Hepatocyte (in vitro differentiated cells): ENCODE data around the gene ANKRD55. TPM values are rescaled to one million over a fixed set of nuclear protein-coding genes. Genes with fewer than 3 reads are reported as not detected.

Experiments used
- DNase-seq: peaks from one replicate; pipeline ENCODE4 v3.0.0-alpha.2; 2016; ENCODE audit warnings: low spot score
- H2AFZ ChIP-seq: fragments of 200-600 bp; sonication (generic); 2 replicates; pipeline ENCODE4 v1.6.0; 2016; ENCODE audit warnings: antibody characterized with exemption, mild to moderate bottlenecking
- H3K27ac ChIP-seq: fragments of 200-600 bp; sonication (generic); 2 replicates; pipeline ENCODE4 v1.5.1; 2016; ENCODE audit warnings: mild to moderate bottlenecking
- H3K27me3 ChIP-seq: fragments of 200-600 bp; sonication (generic); 2 replicates; pipeline ENCODE4 v1.6.1; 2016
- H3K36me3 ChIP-seq: fragments of 200-600 bp; sonication (generic); replicated peaks from 2 replicates; pipeline ENCODE4 v1.5.1; 2016; ENCODE audit warnings: low read depth; ENCODE audit not compliant: insufficient read depth
- H3K4me1 ChIP-seq: fragments of 200-600 bp; sonication (generic); 2 replicates; pipeline ENCODE4 v1.5.1; 2016; ENCODE audit warnings: mild to moderate bottlenecking, moderate library complexity; ENCODE audit not compliant: insufficient read depth
- H3K4me2 ChIP-seq: fragments of 200-600 bp; sonication (generic); 2 replicates; pipeline ENCODE4 v1.6.0; 2016
- H3K4me3 ChIP-seq: fragments of 200-600 bp; sonication (generic); 2 replicates; pipeline ENCODE4 v1.5.1; 2016; ENCODE audit warnings: mild to moderate bottlenecking
- H3K79me2 ChIP-seq: fragments of 200-600 bp; sonication (generic); 2 replicates; pipeline ENCODE4 v1.6.0; 2017; ENCODE audit warnings: mild to moderate bottlenecking
- H3K9me2 ChIP-seq: fragments of 200-600 bp; sonication (generic); replicated peaks from 2 replicates; pipeline ENCODE4 v1.6.0; 2017; ENCODE audit warnings: mild to moderate bottlenecking; ENCODE audit not compliant: insufficient read depth
- H3K9me3 ChIP-seq: fragments of 200-600 bp; sonication (generic); 2 replicates; pipeline ENCODE4 v1.5.1; 2016; ENCODE audit warnings: low read depth, mild to moderate bottlenecking
- H4K20me1 ChIP-seq: fragments of 200-600 bp; sonication (generic); 2 replicates; pipeline ENCODE4 v1.6.0; 2016; ENCODE audit warnings: mild to moderate bottlenecking; ENCODE audit not compliant: insufficient read depth, poor library complexity, severe bottlenecking
- CTCF ChIP-seq: fragments of 200-600 bp; sonication (generic); IDR thresholded peaks from 2 replicates; pipeline ENCODE4 v1.5.1; 2016; ENCODE audit warnings: antibody characterized with exemption, mild to moderate bottlenecking; ENCODE audit not compliant: poor library complexity
- EZH2 ChIP-seq: fragments of 200-600 bp; sonication (generic); IDR thresholded peaks from 2 replicates; pipeline ENCODE4 v1.6.1; 2016; ENCODE audit warnings: antibody characterized with exemption, mild to moderate bottlenecking, borderline replicate concordance
- EZH2phosphoT487 ChIP-seq: fragments of 200-600 bp; sonication (generic); IDR thresholded peaks from one replicate; pipeline ENCODE4 v1.6.1; 2018; ENCODE audit warnings: antibody characterized with exemption, mild to moderate bottlenecking, low read depth, moderate library complexity; ENCODE audit not compliant: unreplicated experiment, severe bottlenecking
- WGBS: methylation state at CpG from one replicate; pipeline ENCODE4 v1.1.6; 2016; ENCODE audit warnings: low lambda C conversion rate; ENCODE audit errors: missing lambda C conversion rate; 5-methylcytosine and 5-hydroxymethylcytosine counted together
- polyA plus RNA-seq: library from polyadenylated mRNA; unstranded; fragments of >200 nt; fragmentation: Nextera tagmentation; extraction: Ambion mirVana; gene quantifications from 2 replicates; pipeline ENCODE4 v1.2.1, GENCODE V29; 2016
- total RNA-seq: library from RNA; depleted of rRNA; stranded (reverse); fragments of >200 nt; gene quantifications from 2 replicates; pipeline ENCODE4 v1.2.3, GENCODE V29; 2014

Gene ANKRD55
- total and polyA plus RNA-seq, 2 experiments from 2014 or later = 0.20 to 0.31 TPM

- Histone ChIP-seq H3K27ac (peak overlapping the region; percentile 92), H3K9me3 (no peaks in the 10 kb centered on the region)
- no peak for TF ChIP-seq EZH2
- TF ChIP-seq EZH2phosphoT487 = no peak
- no peak for TF ChIP-seq CTCF
Measured at GRCh38 chr5:56059854-56060253, 173.3 kb downstream of the ANKRD55 start.

GRCh38 chr5:56056875-56057274 is 176.3 kb downstream of the ANKRD55 start:
- Histone ChIP-seq H3K9me3 (no peaks in the 10 kb centered on the region), H3K36me3 (no peaks in the 10 kb centered on the region), H3K4me3 (no peak overlapping the region), H3K79me2 (no peaks in the 10 kb centered on the region), H3K27me3 (no peaks in the 10 kb centered on the region), H3K4me1 (peaks cover 27% of the 10 kb centered on the region), H3K27ac (peak overlapping the region; percentile 92), H3K9me2 (no peaks in the 10 kb centered on the region), H3K4me2 (no peak overlapping the region), H2AFZ (no peak overlapping the region), H4K20me1 (no peaks in the 10 kb centered on the region)
- DNase-seq = no peak
- 88% methylated on average over 2 of the region's 2 CpGs for whole genome bisulfite sequencing
- no peak for TF ChIP-seq CTCF
- TF ChIP-seq EZH2phosphoT487 = no peak
- no peak for TF ChIP-seq EZH2

More at GRCh38 chr5:56059854-56060253, 173.3 kb downstream of the ANKRD55 start:
- DNase-seq = no peak
- Histone ChIP-seq H3K27me3 (no peaks in the 10 kb centered on the region), H4K20me1 (no peaks in the 10 kb centered on the region), H3K4me1 (peaks cover 27% of the 10 kb centered on the region), H3K79me2 (no peaks in the 10 kb centered on the region), H3K4me3 (no peak overlapping the region), H3K4me2 (peak overlapping the region; percentile 37), H2AFZ (no peak overlapping the region), H3K36me3 (no peaks in the 10 kb centered on the region), H3K9me2 (no peaks in the 10 kb centered on the region)
- WGBS = 64% methylated on average over 8 of the region's 8 CpGs

GRCh38 chr5:56055859-56056258 is 177.3 kb downstream of the ANKRD55 start:
- Histone ChIP-seq H3K4me3 (no peak overlapping the region), H3K4me2 (no peak overlapping the region), H2AFZ (no peak overlapping the region), H3K27ac (peak overlapping the region; percentile 24), H3K4me1 (peaks cover 31% of the 10 kb centered on the region), H3K9me3 (no peaks in the 10 kb centered on the region), H3K27me3 (no peaks in the 10 kb centered on the region), H3K36me3 (no peaks in the 10 kb centered on the region), H4K20me1 (no peaks in the 10 kb centered on the region), H3K9me2 (no peaks in the 10 kb centered on the region), H3K79me2 (no peaks in the 10 kb centered on the region)
- TF ChIP-seq EZH2phosphoT487 (no peak), EZH2 (no peak), CTCF (no peak)
- 89% methylated on average over 3 of the region's 3 CpGs for WGBS
- no peak for DNase-seq

GRCh38 chr5:56055287-56055686 is 177.8 kb downstream of the ANKRD55 start:
- Histone ChIP-seq H2AFZ (no peak overlapping the region), H3K4me1 (peaks cover 35% of the 10 kb centered on the region), H3K4me3 (no peak overlapping the region), H3K27me3 (no peaks in the 10 kb centered on the region), H3K4me2 (no peak overlapping the region), H3K27ac (peak overlapping the region; percentile 24), H3K9me2 (no peaks in the 10 kb centered on the region), H3K9me3 (no peaks in the 10 kb centered on the region), H4K20me1 (no peaks in the 10 kb centered on the region), H3K36me3 (no peaks in the 10 kb centered on the region), H3K79me2 (no peaks in the 10 kb centered on the region)
- no peak for TF ChIP-seq EZH2phosphoT487
- TF ChIP-seq EZH2 = no peak
- no peak for TF ChIP-seq CTCF
- WGBS = 65% methylated on average over 1 of the region's 1 CpG
- no peak for DNase-seq
